GM23248 (cell line): ENCODE measurements around the gene IFNA16. TPM values are rescaled to one million over a fixed set of nuclear protein-coding genes. Genes with fewer than 3 reads are reported as not detected.
"Not testable (repeated sequence)": the region's sequence is repeated elsewhere in the genome, so short reads cannot be mapped to it uniquely, and the experiment has no call there.

Source experiments
- DNase-seq: peaks from one replicate; pipeline ENCODE4 v3.0.0-alpha.2; 2015
- H2AFZ ChIP-seq: fragments of 200-600 bp; sonication (generic); 2 replicates; pipeline ENCODE4 v1.6.1; 2016; ENCODE audit warnings: antibody characterized with exemption
- H3F3A ChIP-seq: fragments of 200-600 bp; sonication (generic); 2 replicates; pipeline ENCODE4 v1.6.1; 2016; ENCODE audit warnings: mild to moderate bottlenecking, antibody characterized with exemption, mixed run types; ENCODE audit not compliant: insufficient read depth
- H3K27ac ChIP-seq: fragments of 200-600 bp; sonication (generic); 2 replicates; pipeline ENCODE4 v1.5.1; 2016; ENCODE audit warnings: mild to moderate bottlenecking
- H3K27me3 ChIP-seq: fragments of 200-600 bp; sonication (generic); replicated peaks from 2 replicates; pipeline ENCODE4 v1.6.1; 2016; ENCODE audit warnings: mild to moderate bottlenecking; ENCODE audit not compliant: insufficient read depth
- H3K36me3 ChIP-seq: fragments of 200-600 bp; sonication (generic); 2 replicates; pipeline ENCODE4 v1.6.1; 2016; ENCODE audit warnings: low read depth, mild to moderate bottlenecking
- H3K4me1 ChIP-seq: fragments of 200-600 bp; sonication (generic); 2 replicates; pipeline ENCODE4 v1.6.1; 2016; ENCODE audit warnings: mild to moderate bottlenecking; ENCODE audit not compliant: insufficient read depth
- H3K4me2 ChIP-seq: fragments of 200-600 bp; sonication (generic); one replicate; pipeline ENCODE4 v1.6.1; 2016; ENCODE audit warnings: mild to moderate bottlenecking; ENCODE audit not compliant: unreplicated experiment
- H3K4me3 ChIP-seq: fragments of 200-600 bp; sonication (generic); 2 replicates; pipeline ENCODE4 v1.5.1; 2016; ENCODE audit warnings: mild to moderate bottlenecking
- H3K79me2 ChIP-seq: fragments of 200-600 bp; sonication (generic); 2 replicates; pipeline ENCODE4 v1.6.1; 2016; ENCODE audit warnings: mild to moderate bottlenecking; ENCODE audit not compliant: insufficient read depth
- H3K9ac ChIP-seq: fragments of 200-600 bp; sonication (generic); 2 replicates; pipeline ENCODE4 v1.6.1; 2016; ENCODE audit warnings: mild to moderate bottlenecking
- H3K9me2 ChIP-seq: fragments of 200-600 bp; sonication (generic); 2 replicates; pipeline ENCODE4 v1.6.1; 2016; ENCODE audit warnings: mixed run types, mild to moderate bottlenecking, moderate library complexity; ENCODE audit not compliant: insufficient read depth
- H3K9me3 ChIP-seq: fragments of 200-600 bp; sonication (generic); one replicate; pipeline ENCODE4 v1.6.1; 2017; ENCODE audit warnings: low read depth
- H4K20me1 ChIP-seq: fragments of 200-600 bp; sonication (generic); 2 replicates; pipeline ENCODE4 v1.6.0; 2016; ENCODE audit not compliant: insufficient read depth
- EZH2 ChIP-seq: fragments of 200-600 bp; sonication (generic); IDR thresholded peaks from 2 replicates; pipeline ENCODE4 v1.6.1; 2018; ENCODE audit warnings: antibody characterized with exemption, mild to moderate bottlenecking; ENCODE audit not compliant: insufficient read depth, poor library complexity, severe bottlenecking
- EZH2phosphoT487 ChIP-seq: fragments of 200-600 bp; sonication (generic); IDR thresholded peaks from 2 replicates; pipeline ENCODE4 v1.6.1; 2018; ENCODE audit warnings: antibody characterized with exemption, moderate library complexity, mild to moderate bottlenecking, low read depth; ENCODE audit not compliant: insufficient read depth
- WGBS, 2 experiments: methylation state at CpG; one replicate each; pipeline ENCODE4 v1.1.6; 2015 to 2017; ENCODE audit warnings: low lambda C conversion rate in 2 of 2, low coverage in 1 of 2; ENCODE audit errors: missing lambda C conversion rate in 2 of 2; 5-methylcytosine and 5-hydroxymethylcytosine counted together
- in situ Hi-C: fragments of 300-500 bp; cut with MboI; formaldehyde crosslinking; loops from 2 replicates; pipeline ENCODE4 v1.15.0; 2020
- polyA plus RNA-seq: library from polyadenylated mRNA; unstranded; fragments of >200 nt; fragmentation: Nextera tagmentation; extraction: Ambion mirVana; gene quantifications from 2 replicates; pipeline ENCODE4 v1.2.1, GENCODE V29; 2016
- total RNA-seq: library from RNA; depleted of rRNA; stranded (reverse); fragments of >200 nt; shearing (Covaris generic); gene quantifications from 2 replicates; pipeline ENCODE4 v1.2.3, GENCODE V29; 2014

The IFNA16 gene
- total and polyA plus RNA-seq, 2 experiments from 2014 or later: not detected

- H3K4me3 ChIP-seq, H3F3A ChIP-seq, H3K79me2 ChIP-seq, H3K27ac ChIP-seq, H3K9me2 ChIP-seq, H3K9ac ChIP-seq, H3K36me3 ChIP-seq, H3K4me1 ChIP-seq, H4K20me1 ChIP-seq, H3K4me2 ChIP-seq, in situ Hi-C loops, H3K9me3 ChIP-seq: not testable (repeated sequence)
- Histone ChIP-seq H2AFZ (peak overlapping the region; percentile 45; the same call in 1 of the 2 replicates), H3K27me3 (peaks cover 12% of the 10 kb centered on the region; the same call in 1 of the 2 replicates)
- WGBS, 2 experiments: 17 to 23% methylated on average over 4 of the region's 4 CpGs
- peak; percentile 37 for DNase-seq
Measured at GRCh38 chr9:21182810-21183736, 34.0 kb downstream of the IFNA16 start.

GRCh38 chr9:21174671-21175070 is 42.4 kb downstream of the IFNA16 start:
- Histone ChIP-seq H3K36me3 (no peaks in the 10 kb centered on the region), H3K4me3 (no peak overlapping the region), H3K9ac (no peak overlapping the region), H3K27ac (no peak overlapping the region), H3K4me2 (no peak overlapping the region), H4K20me1 (no peaks in the 10 kb centered on the region), H3K9me2 (no peaks in the 10 kb centered on the region; the same call in 1 of the 2 replicates), H3K4me1 (no peaks in the 10 kb centered on the region), H3F3A (no peaks in the 10 kb centered on the region), H3K27me3 (peaks cover 20% of the 10 kb centered on the region; the same call in 1 of the 2 replicates), H2AFZ (no peak overlapping the region), H3K9me3 (no peaks in the 10 kb centered on the region), H3K79me2 (no peaks in the 10 kb centered on the region)
- 42 to 43% methylated on average over 2 of the region's 2 CpGs for WGBS, 2 experiments
- DNase-seq: peak; percentile 20
- in situ Hi-C loops: no loop called here
- TF ChIP-seq EZH2 (no peak), EZH2phosphoT487 (no peak)

- Histone ChIP-seq H2AFZ (no peak overlapping the region), H3K27ac (no peak overlapping the region), H3K9me3 (no peaks in the 10 kb centered on the region), H3K4me2 (no peak overlapping the region), H3K4me1 (no peaks in the 10 kb centered on the region), H3K79me2 (no peaks in the 10 kb centered on the region), H3K4me3 (no peak overlapping the region), H3K36me3 (no peaks in the 10 kb centered on the region), H3K27me3 (peaks cover 11% of the 10 kb centered on the region; the same call in 1 of the 2 replicates), H4K20me1 (no peaks in the 10 kb centered on the region), H3F3A (no peaks in the 10 kb centered on the region), H3K9me2 (no peaks in the 10 kb centered on the region; the same call in 1 of the 2 replicates), H3K9ac (no peak overlapping the region)
- TF ChIP-seq EZH2phosphoT487 (no peak), EZH2 (no peak)
- 68 to 70% methylated on average over 3 of the region's 3 CpGs for WGBS, 2 experiments
- no peak for DNase-seq
- in situ Hi-C loops: no loop called here
Measured at GRCh38 chr9:21172156-21172555, 45.0 kb downstream of the IFNA16 start.

- Histone ChIP-seq H3K4me3 (no peak overlapping the region), H3K4me2 (no peak overlapping the region), H4K20me1 (no peaks in the 10 kb centered on the region), H3K9ac (no peak overlapping the region), H3K27ac (no peak overlapping the region), H3K9me3 (no peaks in the 10 kb centered on the region), H3K79me2 (no peaks in the 10 kb centered on the region), H3K9me2 (no peaks in the 10 kb centered on the region; the same call in 1 of the 2 replicates), H3K27me3 (peaks cover 8% of the 10 kb centered on the region; the same call in 1 of the 2 replicates), H3K36me3 (no peaks in the 10 kb centered on the region), H2AFZ (no peak overlapping the region), H3K4me1 (no peaks in the 10 kb centered on the region), H3F3A (no peaks in the 10 kb centered on the region)
- 42 to 48% methylated on average over 1 of the region's 1 CpG for WGBS, 2 experiments
- DNase-seq: no peak
- in situ Hi-C loops: no loop called here
- no peak for TF ChIP-seq EZH2phosphoT487
- no peak for TF ChIP-seq EZH2
Measured at GRCh38 chr9:21171351-21171750, 45.8 kb downstream of the IFNA16 start.

- H3K79me2 ChIP-seq, H3K27me3 ChIP-seq, H3K4me2 ChIP-seq, H4K20me1 ChIP-seq, H2AFZ ChIP-seq, H3K9me2 ChIP-seq, H3K9me3 ChIP-seq, H3K27ac ChIP-seq, H3K4me1 ChIP-seq, H3F3A ChIP-seq, DNase-seq, H3K36me3 ChIP-seq, H3K4me3 ChIP-seq, H3K9ac ChIP-seq, in situ Hi-C loops: not testable (repeated sequence)
- 25 to 36% methylated on average over 2 of the region's 2 CpGs for WGBS, 2 experiments
Measured at GRCh38 chr9:21166560-21166959, 50.6 kb downstream of the IFNA16 start, which contains the start of gene IFNA21. IFNA21 (minus strand) TSS chr9:21166660; CDS start chr9:21166612, 48 bp downstream.
